DND-41 (cell line): ENCODE measurements around the gene CNR1.

Experiments used
- CTCF ChIP-seq: IDR thresholded peaks from 2 replicates; pipeline ENCODE4 v1.5.1; 2012; ENCODE audit warnings: borderline replicate concordance, low read length, moderate library complexity, mild to moderate bottlenecking; ENCODE audit not compliant: poor library complexity, severe bottlenecking; ENCODE audit errors: extremely low read depth
- EZH2 ChIP-seq: IDR thresholded peaks from 3 replicates; pipeline ENCODE4 v1.6.1; 2012; ENCODE audit warnings: borderline replicate concordance, low read depth, mild to moderate bottlenecking, moderate library complexity, low read length, inconsistent platforms; ENCODE audit not compliant: severe bottlenecking

- TF ChIP-seq CTCF (no peak), EZH2 (no peak)
Measured at GRCh38 chr6:88165844-88166492, at the start of gene CNR1.
